ENCODE data around the gene PRELID1. TPM values are rescaled to one million over a fixed set of nuclear protein-coding genes. Genes with fewer than 3 reads are reported as not detected.
A peak's percentile ranks its signal among the peaks of the same experiment; 100 is the strongest.

PRELID1 gene
- total and polyA plus RNA-seq, 2 donors from 2014 or later, result 90.8 to 351 TPM

GRCh38 chr5:177310332-177310731, 6.7 kb downstream of the PRELID1 start:
- Histone ChIP-seq H3K4me1 (ENCODE audit: control insufficient read depth in 2 of 3, insufficient read depth in 2 of 3, low read depth in 1 of 3, low read length in 3 of 3) (peaks cover 0 to 11% (median 0%) of the 10 kb centered on the region in 3 donors), H3K27ac (ENCODE audit: low read depth in 2 of 2, low read length in 2 of 2) (no peak overlapping the region), H3K9ac (ENCODE audit: low read length in 3 of 3) (no peak overlapping the region), H3K4me3 (ENCODE audit: low read length in 3 of 3) (no peak overlapping the region), H3K27me3 (ENCODE audit: control insufficient read depth, insufficient read depth, low read length) (no peaks in the 10 kb centered on the region), H3K36me3 (ENCODE audit: control insufficient read depth in 2 of 3, insufficient read depth in 3 of 3, low read length in 3 of 3) (peaks cover 0 to 13% (median 9%) of the 10 kb centered on the region in 3 donors), H3K9me3 (ENCODE audit: control insufficient read depth in 2 of 3, insufficient read depth in 1 of 3, low read length in 3 of 3) (no peaks in the 10 kb centered on the region)
- DNase-seq, result peak in 1 of 5 donors; percentile 75
- intact Hi-C loops (cut with DNase I), result no loop called here
- TF ChIP-seq CTCF (IDR thresholded peaks at IDR 0.05; ENCODE audit: borderline replicate concordance, extremely low read depth, insufficient read depth), result no peak
- FAIRE-seq, result no peak

- intact Hi-C loops (cut with DNase I), result no loop called here
- Histone ChIP-seq H3K4me1 (ENCODE audit: control insufficient read depth in 2 of 3, insufficient read depth in 2 of 3, low read depth in 1 of 3, low read length in 3 of 3) (peaks cover 0 to 11% (median 0%) of the 10 kb centered on the region in 3 donors), H3K27ac (ENCODE audit: low read depth in 2 of 2, low read length in 2 of 2) (no peak overlapping the region)
Observed at GRCh38 chr5:177310757-177311391, 7.3 kb downstream of the PRELID1 start.

GRCh38 chr5:177311392-177311722, 7.8 kb downstream of the PRELID1 start:
- no peak for TF ChIP-seq CTCF (IDR thresholded peaks at IDR 0.05; ENCODE audit: borderline replicate concordance, extremely low read depth, insufficient read depth)
- Histone ChIP-seq H3K4me1 (ENCODE audit: control insufficient read depth in 2 of 3, insufficient read depth in 2 of 3, low read depth in 1 of 3, low read length in 3 of 3) (peaks cover 0 to 11% (median 0%) of the 10 kb centered on the region in 3 donors), H3K36me3 (ENCODE audit: control insufficient read depth in 2 of 3, insufficient read depth in 3 of 3, low read length in 3 of 3) (peaks cover 0 to 6% (median 0%) of the 10 kb centered on the region in 3 donors), H3K9me3 (ENCODE audit: control insufficient read depth in 2 of 3, insufficient read depth in 1 of 3, low read length in 3 of 3) (no peaks in the 10 kb centered on the region), H3K4me3 (ENCODE audit: low read length in 3 of 3) (peak overlapping the region in 1 of 3 donors; percentile 61), H3K27me3 (ENCODE audit: control insufficient read depth, insufficient read depth, low read length) (no peaks in the 10 kb centered on the region), H3K9ac (ENCODE audit: low read length in 3 of 3) (no peak overlapping the region), H3K27ac (ENCODE audit: low read depth in 2 of 2, low read length in 2 of 2) (no peak overlapping the region)
- intact Hi-C loops (cut with DNase I), result no loop called here
- peak in 2 of 5 donors; percentile 33 to 82 for DNase-seq
- no peak for FAIRE-seq

More at GRCh38 chr5:177310757-177311391, 7.3 kb downstream of the PRELID1 start:
- TF ChIP-seq CTCF (IDR thresholded peaks at IDR 0.05; ENCODE audit: borderline replicate concordance, extremely low read depth, insufficient read depth), result no peak
- Histone ChIP-seq H3K27me3 (ENCODE audit: control insufficient read depth, insufficient read depth, low read length) (no peaks in the 10 kb centered on the region), H3K9ac (ENCODE audit: low read length in 3 of 3) (no peak overlapping the region), H3K36me3 (ENCODE audit: control insufficient read depth in 2 of 3, insufficient read depth in 3 of 3, low read length in 3 of 3) (peaks cover 0 to 9% (median 4%) of the 10 kb centered on the region in 3 donors), H3K4me3 (ENCODE audit: low read length in 3 of 3) (peak overlapping the region in 1 of 3 donors; percentile 44), H3K9me3 (ENCODE audit: control insufficient read depth in 2 of 3, insufficient read depth in 1 of 3, low read length in 3 of 3) (no peaks in the 10 kb centered on the region)
- FAIRE-seq, result no peak
- DNase-seq, result peak; percentile 22 to 69 (median 51)
